ENCODE data around the gene AP2B1. TPM values are rescaled to one million over a fixed set of nuclear protein-coding genes. Genes with fewer than 3 reads are reported as not detected.

AP2B1 gene
- total RNA-seq, 1 experiment from 2014 or later: 217 TPM

GRCh38 chr17:35676441-35676840, 89.3 kb downstream of the AP2B1 start:
- no peaks in the 10 kb centered on the region for H3K79me2 ChIP-seq (ENCODE audit: insufficient read depth, low read length)
- H3K4me3 Mint-ChIP-seq: no peak overlapping the region
- H3K79me1 ChIP-seq (ENCODE audit: insufficient read depth, low read depth, low read length, poor library complexity, severe bottlenecking): no peaks in the 10 kb centered on the region
- H2AK5ac ChIP-seq (ENCODE audit: insufficient read length, low read length): no peak overlapping the region
- H3K9me3 ChIP-seq (ENCODE audit: control insufficient read depth, low read depth, low read length): no peaks in the 10 kb centered on the region
- no peak overlapping the region for H3K4ac ChIP-seq (ENCODE audit: low read depth, low read length)
- no peaks in the 10 kb centered on the region for H3K23me2 ChIP-seq (ENCODE audit: insufficient read length, low read depth, low read length, poor library complexity, severe bottlenecking)
- no peak overlapping the region for H2BK20ac ChIP-seq (ENCODE audit: low read depth, low read length, poor library complexity, severe bottlenecking)
- H3K18ac ChIP-seq (ENCODE audit: insufficient read length, low read depth, low read length): no peak overlapping the region
- no peak overlapping the region for H3K27ac ChIP-seq (ENCODE audit: insufficient read length, low read depth, low read length)
- no peaks in the 10 kb centered on the region for H4K20me1 ChIP-seq (ENCODE audit: control insufficient read depth, insufficient read depth, insufficient read length)
- H2BK5ac ChIP-seq (ENCODE audit: insufficient read length, low read length): no peak overlapping the region
- H3K14ac ChIP-seq (ENCODE audit: insufficient read depth, low read length): no peak overlapping the region
- H3K27me3 Mint-ChIP-seq (ENCODE audit: low read depth): no peaks in the 10 kb centered on the region
- no peak overlapping the region for H4K5ac ChIP-seq (ENCODE audit: insufficient read length, low read depth, low read length)
- peak overlapping the region in 1 of 3 experiments; percentile 4; a peak in 1 of 7 replicates for H3K27ac Mint-ChIP-seq
- H2BK120ac ChIP-seq (ENCODE audit: low read depth, low read length, poor library complexity, severe bottlenecking): no peak overlapping the region
- no peak overlapping the region for H3K9ac ChIP-seq (ENCODE audit: extremely low read depth, insufficient read length, low read length)
- H3K23ac ChIP-seq (ENCODE audit: insufficient read length, low read depth, low read length): no peak overlapping the region
- H3K36me3 Mint-ChIP-seq (ENCODE audit: insufficient read depth in 1 of 3, low read depth in 3 of 3): peaks cover 14 to 56% (median 36%) of the 10 kb centered on the region in 3 experiments
- no CpG with 5 or more reads among the region's 2 CpGs for WGBS (ENCODE audit: extremely low coverage, insufficient read length, low lambda C conversion rate)
- H2AFZ ChIP-seq (ENCODE audit: low read length): no peak overlapping the region
- no peak overlapping the region for H4K8ac ChIP-seq (replicated peaks; ENCODE audit: insufficient read length, low read depth, low read length)
- no peak overlapping the region for H3T11ph ChIP-seq (ENCODE audit: low read length)
- H3K9me3 Mint-ChIP-seq: no peaks in the 10 kb centered on the region
- no peak for DNase-seq
- no peak overlapping the region for H2BK12ac ChIP-seq (ENCODE audit: insufficient read length, low read depth, low read length)
- no peaks in the 10 kb centered on the region; the same call in 1 of the 2 replicates for H3K4me1 ChIP-seq (ENCODE audit: insufficient read depth, low read length)
- no peaks in the 10 kb centered on the region for H3K27me3 ChIP-seq (ENCODE audit: insufficient read depth, low read length)
- TF ChIP-seq CTCF (conservative IDR thresholded peaks at IDR 0.05): no peak
- H4K91ac ChIP-seq (ENCODE audit: insufficient read length, low read depth, low read length): no peak overlapping the region
- no peak overlapping the region for H2BK15ac ChIP-seq (ENCODE audit: low read depth, low read length)
- H3K56ac ChIP-seq (ENCODE audit: insufficient read length, low read depth, low read length): no peak overlapping the region
- H3K4me1 Mint-ChIP-seq: peaks cover 6 to 22% of the 10 kb centered on the region in 2 experiments
- no peak overlapping the region for H3K4me2 ChIP-seq (ENCODE audit: insufficient read depth, insufficient read length, low read length)

Measured in H9 (cell line).